NCI-H510A (cell line): ENCODE data around the gene TMEM39B.
"Not testable (repeated sequence)": the region's sequence is repeated elsewhere in the genome, so short reads cannot be mapped to it uniquely, and the experiment has no call there.

ENCODE experiments used
- DNase-seq: peaks from one replicate; lab custom pipeline; 2025; lab: John Stamatoyannopoulos, UW

The TMEM39B gene

DNA sequence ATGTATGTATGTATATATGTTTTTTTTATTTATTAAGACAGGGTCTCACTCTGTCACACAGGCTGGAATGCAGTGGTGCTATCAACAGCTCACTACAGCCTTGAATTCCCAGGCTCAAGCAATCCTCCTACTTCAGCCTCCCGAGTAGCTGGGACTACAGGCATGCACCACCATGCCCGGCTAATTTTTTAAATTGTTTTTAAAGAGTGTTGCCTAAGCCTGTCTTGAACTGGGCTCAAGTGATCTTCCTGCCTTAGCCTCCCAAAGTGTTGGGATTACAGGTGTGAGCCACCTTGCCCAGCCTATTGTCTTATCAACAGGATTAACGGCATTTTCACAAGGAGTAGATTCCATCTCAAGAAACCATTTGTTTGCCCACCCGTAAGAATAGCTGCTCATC lies 40.7 kb downstream of the TMEM39B start:
- not testable (repeated sequence) for DNase-seq

DNA sequence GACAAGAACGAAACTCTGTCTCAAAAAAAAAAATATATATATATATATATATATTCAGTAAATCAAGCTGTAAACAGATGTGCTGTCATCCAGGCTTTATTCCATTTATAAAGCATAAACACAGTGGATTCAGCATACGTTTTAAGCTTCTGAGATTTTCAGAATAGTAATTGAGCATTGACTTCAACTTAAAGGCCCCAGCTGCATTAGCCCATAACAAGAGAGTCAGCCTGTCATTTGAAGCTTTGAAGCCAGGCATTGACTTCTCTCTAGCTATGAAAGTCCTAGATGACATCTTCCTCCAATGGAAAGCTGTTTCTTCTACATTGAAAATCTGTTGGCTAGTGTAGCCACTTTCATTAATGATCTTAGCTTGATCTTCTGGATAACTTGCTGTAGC lies 41.7 kb downstream of the TMEM39B start:
- DNase-seq, result no peak

DNA sequence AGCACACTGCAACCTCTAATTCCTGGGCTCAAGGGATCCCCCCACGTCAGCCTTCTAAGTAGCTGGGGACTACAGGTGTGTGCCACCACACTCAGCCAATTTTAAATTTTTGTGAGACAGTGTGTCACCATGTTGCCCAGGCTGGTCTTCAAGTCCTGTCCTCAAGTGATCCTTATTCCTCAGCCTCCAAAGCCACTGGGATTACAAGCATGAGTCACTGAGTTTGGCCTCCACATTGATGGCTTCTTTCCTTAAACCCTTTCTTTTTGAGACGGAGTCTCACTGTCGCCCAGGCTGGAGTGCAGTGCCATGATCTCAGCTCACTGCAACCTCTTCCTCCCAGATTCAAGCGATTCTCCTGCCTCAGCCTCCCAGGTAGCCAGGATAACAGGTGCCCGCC lies 42.8 kb downstream of the TMEM39B start:
- DNase-seq, result no peak

DNA sequence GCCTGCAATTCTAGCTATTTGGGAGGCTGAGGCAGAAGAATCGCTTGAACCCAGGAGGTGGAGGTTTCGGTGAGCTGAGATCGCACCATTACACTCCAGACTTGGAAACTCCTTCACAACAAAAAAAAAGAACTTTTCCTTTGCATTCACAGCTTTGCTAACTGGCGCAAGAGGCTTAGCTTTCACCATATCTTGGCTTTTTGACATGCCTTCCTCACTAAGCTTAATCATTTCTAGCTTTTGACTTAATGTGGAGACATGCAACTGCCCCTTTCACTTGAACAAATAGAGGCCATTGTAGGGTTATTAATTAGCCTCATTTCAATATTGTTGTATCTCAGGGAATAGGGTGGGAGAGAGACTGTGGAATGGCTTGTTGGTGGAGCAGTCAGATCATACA lies 43.8 kb downstream of the TMEM39B start:
- DNase-seq, result no peak

DNA sequence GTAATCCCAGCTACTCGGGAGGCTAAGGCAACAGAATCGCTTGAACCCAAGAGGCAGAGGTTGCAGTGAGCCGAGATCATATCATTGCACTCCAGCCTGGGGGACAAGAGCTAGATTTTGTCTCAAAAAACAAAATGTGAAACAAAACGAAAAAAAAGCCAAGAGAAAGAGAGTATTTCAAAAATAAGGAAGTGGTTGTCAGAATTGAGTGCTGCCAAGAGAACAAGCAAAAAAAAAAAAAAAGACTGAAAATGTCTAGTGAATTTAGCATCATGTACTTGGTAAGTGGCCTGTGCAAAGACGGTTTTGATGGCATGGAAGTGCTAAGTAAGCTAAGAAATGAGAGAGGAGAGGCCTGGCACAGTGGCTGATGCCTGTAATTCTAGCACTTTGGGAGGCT lies 49.4 kb downstream of the TMEM39B start:
- no peak for DNase-seq

DNA sequence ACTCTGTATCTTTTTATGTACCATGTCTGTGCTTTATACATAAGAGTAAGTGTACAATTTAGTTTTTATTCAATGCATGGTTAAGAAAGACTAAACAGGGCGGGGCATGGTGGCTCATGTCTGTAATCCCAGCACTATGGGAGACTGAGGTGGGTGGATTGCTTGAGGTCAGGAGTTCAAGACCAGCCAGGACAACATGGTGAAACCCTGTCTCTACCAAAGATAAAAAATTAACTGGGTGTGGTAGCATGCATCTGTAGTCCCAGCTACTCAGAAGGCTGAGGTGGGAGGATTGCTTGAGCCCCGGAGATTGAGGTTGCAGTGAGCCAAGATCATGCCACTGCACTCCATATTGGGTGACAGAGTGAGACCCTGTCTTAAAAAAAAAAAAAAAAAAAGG lies 50.6 kb downstream of the TMEM39B start:
- DNase-seq, result not testable (repeated sequence)

DNA sequence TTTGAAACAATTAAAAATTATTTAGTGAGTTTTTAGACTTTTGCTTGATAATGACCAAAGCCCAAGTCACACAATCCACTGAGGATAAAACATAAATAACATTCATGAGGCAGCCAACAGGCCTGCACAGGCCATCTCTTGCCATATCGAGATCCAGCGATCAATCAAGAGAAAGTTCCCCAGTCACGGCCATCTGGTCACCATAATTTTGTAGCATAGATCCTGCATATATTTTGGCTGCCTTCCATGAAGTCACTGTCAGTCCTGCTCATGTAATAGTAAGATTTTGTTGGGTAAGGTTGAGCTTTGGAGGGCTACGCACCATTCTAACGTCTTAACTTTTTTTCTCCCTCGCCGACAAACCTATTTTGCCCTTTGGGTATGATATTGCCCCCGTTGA lies 52.6 kb downstream of the TMEM39B start:
- no peak for DNase-seq

DNA sequence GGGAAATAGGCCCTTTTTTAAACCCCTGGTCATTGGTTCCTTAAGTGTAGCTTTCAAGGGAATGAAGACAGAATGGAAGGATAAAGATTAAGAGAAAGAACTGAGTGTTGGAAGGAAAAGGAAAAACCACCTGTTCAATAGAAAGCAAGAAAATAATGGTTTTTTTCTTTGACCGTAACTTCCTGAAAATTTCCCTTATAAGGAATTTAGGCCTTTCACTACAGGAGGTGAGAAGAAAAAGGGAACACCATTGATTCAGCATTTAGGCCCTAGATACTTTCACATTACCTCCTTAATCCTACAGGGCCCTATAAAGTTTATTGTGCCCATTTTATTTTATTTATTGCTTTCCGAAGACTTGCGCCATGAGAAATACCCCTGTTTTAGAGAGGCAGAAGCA lies 54.0 kb downstream of the TMEM39B start:
- no peak for DNase-seq

DNA sequence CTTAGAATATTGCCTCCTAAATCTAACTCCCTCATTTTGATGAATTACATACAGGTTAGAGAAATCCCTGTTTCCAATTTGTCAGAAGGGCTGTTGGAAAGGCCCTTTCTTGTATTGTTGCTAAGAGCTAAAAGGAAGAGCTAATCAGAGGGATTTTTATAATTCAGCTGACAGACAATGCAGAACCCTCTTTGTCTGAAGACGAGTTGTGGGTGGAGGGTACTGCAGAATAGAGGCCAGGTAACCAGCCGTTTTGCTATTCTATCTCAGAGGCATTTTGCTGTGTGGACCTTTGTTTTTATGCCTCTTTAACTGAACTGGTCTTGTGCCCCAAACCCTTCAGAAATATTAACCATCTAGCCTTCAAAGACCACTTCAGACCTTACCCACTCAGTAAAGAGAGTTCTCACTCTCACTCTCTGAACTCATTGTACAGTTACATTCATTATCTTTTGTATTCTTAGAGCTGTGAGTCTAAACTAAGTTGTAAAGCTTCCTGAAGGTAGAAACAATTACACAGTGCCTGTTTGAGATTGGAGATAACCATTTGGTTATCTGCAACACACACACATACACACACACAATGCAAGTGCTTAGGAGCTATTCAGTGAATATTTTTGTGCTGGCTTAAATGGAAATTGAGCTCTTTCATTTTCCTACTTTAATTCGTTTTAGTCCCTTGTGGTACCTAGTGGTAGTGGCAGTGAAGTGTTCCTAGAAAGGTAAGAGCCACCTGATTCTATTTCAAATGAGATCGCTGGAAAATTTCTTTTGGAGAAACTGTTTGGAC lies 54.9 kb downstream of the TMEM39B start:
- DNase-seq, result no peak

DNA sequence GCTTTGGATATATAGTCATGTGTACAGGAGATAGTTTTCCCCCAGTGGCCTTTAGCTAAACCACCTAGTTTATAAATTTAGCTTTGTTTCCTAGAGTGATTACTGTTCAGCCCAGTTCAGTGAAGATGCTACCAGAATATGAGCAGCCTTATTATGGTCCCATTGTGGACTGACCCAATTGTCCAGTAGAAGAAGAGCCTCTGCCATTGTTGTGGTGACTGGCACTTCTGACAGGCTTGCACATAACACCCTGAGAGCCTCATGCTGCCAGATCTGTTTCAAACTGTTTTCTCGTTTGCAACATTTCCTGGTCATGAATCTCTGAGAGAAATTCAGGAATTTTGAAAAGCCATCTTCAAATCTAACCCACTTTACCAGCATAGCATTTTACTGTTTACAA lies 55.7 kb downstream of the TMEM39B start:
- DNase-seq, result no peak

DNA sequence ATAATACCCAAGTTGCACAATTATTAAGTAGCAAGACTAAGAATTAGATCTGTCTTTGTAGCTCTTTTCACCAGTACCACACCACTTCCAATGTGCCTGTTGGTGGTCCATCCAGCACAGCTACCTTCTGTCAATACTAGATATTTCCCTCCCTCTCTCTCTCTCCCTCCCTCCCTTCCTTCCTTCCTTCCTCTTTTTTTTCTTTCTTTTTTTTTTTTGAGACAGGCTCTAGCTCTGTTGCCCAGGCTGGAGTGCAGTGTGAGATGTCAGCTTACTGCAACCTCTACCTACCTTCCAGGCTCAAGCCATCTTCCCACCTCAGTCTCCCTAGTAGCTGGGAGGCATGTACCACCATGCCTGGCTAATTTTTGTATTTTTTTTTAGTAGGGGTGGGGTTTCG lies 56.2 kb downstream of the TMEM39B start:
- no peak for DNase-seq

DNA sequence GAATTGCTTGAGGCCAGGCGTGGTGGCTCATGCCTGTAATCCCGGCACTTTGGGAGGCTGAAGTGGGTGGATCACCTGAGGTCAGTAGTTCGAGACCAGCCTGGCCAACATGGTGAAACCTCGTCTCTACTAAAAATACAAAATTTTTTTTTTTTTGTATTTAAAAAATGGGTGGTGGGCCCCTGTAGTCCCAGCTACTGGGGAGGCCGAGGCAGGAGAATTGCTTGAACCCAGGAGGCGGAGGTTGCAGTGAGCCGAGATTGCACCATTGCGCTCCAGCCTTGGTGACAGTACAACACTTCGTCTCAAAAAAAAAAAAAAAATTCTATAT lies 61.2 kb downstream of the TMEM39B start:
- not testable (repeated sequence) for DNase-seq

DNA sequence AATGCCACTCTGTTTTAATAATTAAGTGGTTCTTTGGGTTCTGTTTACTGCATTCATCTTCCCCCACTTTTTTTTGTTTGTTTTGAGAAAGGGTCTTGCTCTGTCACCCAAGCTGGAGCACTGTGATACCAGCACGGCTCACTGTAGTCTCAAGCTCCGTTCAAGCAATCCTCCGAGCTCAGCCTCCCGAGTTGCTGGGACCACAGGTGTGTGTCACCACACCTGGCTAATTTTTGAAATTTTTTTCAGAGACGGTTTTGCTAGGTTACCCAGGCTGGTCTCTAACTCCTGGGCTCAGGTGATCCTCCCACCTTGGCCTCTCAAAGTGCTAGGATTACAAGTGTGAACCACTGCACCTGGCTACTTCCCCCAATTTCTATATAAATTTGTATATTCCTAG lies 64.4 kb downstream of the TMEM39B start:
- no peak for DNase-seq

DNA sequence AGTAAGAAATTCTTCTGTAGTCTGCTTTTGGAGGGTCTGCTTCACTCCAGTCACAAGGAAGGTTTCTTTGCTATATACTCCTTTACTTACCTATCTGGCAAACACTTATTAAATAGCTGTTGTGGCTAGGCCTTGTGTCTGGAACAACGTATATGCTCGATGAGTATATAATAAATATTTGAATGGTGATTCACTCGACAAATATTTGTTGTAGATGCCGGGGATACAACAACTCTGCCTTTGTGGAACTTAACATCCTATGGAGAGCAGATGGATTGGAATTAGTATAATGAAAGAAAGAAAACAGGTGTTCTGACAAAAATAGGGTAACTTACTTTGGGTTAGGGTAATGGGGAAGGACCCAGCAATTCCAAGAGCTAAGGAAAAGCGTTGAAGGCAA lies 66.2 kb downstream of the TMEM39B start:
- no peak for DNase-seq

DNA sequence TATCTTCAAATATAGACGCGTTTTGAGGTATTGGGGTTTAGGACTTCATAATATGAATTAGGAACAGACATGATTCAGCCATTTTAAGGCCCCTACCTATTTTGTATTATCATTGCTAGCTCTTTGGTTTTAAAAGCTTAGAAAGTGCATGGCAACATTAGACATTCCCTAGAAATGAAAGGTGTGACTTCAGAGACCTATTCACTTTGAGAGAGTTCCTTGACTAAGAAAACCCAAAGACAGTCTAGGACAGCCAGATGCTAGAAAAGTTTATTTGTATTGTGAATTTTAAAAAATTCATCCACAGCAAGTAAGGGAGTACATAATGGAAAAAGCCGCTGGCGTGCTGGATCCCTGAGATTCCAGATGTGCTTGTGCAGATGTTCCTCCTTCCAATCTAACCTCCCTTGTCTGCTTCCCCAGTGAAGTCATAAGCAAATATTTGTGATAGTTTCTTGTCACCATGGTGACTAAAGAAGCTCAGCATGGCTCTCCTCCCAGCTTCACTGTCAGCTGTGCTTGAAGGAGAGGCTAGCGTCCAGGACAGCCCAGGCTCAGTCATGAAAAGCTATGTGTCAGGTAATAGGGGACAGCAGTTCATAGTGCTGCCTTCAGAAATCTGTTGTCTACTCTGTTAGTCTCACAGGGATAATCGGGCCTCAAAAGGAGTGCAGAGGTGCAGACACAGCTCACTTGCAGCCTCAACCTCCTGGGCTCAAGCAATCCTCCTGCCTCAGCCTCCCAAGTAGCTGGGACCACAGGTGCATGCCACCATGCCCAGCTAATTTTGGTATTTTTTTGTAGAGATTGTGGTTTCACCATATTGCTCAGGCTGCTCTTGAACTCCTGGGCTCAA lies 69.9 kb downstream of the TMEM39B start:
- peak; percentile 18 for DNase-seq

DNA sequence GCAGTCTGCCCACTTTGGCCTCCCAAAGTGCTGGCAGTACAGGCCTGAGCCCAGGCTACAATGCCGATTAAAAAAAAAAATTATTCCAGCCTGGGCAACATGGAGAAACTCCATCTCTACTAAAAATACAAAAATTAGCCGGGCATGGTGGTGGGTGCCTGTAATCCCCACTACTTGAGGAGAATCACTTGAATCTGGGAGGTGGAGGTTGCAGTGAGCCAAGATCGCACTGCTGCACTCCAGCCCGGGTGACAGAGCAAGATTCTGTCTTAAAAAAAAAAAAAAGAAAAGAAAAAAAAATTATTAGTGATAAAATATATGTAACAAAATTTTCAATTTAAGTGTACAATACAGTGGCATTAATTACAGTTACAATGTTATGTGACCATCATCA lies 70.6 kb downstream of the TMEM39B start:
- not testable (repeated sequence) for DNase-seq

DNA sequence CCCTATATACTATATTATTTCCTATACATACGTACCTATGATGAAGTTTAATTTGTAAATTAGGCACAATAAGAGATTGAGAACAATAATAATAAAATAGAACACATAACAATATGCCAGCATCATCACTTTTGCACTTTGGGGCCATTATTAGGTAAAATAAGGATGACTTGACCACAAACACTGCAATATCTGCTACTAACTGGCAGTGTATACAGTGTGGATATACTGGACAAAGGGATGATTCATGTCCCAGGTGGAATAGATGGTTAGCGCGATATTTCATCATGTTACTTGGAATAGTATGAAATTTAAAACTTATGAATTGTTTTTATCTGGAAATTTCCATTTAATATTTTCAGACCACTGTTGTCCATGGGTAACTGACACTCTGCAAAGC lies 71.3 kb downstream of the TMEM39B start:
- no peak for DNase-seq

DNA sequence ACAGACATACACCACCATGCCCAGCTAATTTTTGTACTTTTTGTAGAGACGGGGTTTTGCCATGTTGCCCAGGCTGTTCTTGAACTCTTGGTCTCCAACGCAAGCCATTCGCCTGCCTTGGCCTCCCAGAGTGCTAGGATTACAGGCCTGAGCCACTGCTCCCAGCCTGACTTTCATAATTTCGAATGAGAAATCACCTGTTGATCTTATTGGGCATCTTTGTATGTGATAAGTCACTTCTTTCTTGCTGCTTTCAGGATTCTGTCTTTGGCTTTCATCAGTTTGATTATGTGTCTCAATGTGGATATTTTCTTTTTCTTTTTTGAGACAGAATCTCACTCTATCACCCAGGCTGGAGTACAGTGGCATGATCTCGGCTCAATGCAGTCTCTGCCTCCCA lies 75.1 kb downstream of the TMEM39B start:
- DNase-seq, result not testable (repeated sequence)

DNA sequence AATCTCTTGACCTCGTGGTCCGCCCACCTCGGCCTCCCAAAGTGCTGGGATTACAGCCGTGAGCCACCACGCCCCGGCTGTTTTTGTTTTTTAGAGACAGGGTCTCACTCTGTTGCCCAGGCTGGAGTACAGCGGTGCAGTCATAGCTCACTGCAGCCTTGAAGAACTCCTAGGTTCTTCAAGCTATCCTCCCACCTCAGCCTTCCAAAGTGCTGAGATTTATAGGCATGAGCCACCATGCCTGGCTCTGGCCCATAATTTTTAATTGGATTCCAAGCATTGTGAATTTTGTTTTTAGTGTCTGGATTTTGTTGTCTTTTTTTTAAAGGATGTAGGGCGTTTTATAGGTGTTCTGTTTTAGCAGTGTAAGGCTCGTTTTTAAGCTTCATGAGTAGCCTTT lies 78.1 kb downstream of the TMEM39B start:
- no peak for DNase-seq

DNA sequence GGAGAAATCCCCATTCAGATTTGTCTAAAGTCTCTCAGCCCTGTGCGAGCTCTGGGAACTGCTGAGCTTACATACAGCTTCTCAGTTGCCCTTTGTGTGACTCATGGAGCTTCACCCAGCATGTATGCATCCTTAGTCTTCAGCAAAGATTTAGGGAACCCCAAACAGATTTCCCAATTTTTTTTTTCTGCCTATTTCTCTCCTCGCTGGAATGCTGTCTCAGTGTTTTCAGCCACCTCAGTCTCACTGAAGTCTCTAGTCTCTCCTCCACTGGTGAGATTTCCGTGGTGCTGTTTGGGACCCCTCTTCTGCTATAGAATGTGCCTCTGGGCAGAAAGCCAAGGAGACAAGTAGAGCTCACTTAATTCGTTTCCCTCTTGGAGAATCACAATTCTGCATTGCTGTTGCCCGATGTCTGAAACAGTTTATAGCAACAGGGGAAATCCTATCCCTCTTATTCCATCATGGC lies 78.6 kb downstream of the TMEM39B start:
- DNase-seq, result no peak
